Adrenal gland (tissue), 5 donors: ENCODE measurements around the gene C10orf67.

Experiments used
- CTCF ChIP-seq, 6 experiments: fragments of 450-650 bp in 4 of 6; fragments of 200-600 bp in 2 of 6; sonication (generic) in 1 of 6; IDR thresholded peaks; 1 replicate in 5 of 6; 2 replicates in 1 of 6; pipeline versions ENCODE4 v1.5.1 to v1.8.0; 2016 to 2021; ENCODE audit warnings: antibody characterized with exemption in 6 of 6, mild to moderate bottlenecking in 2 of 6, moderate library complexity in 1 of 6
- POLR2A ChIP-seq, 2 donors: fragments of 450-650 bp; IDR thresholded peaks; one replicate each; pipeline ENCODE4 v1.6.1; 2017; ENCODE audit warnings: antibody characterized with exemption in 2 of 2, mild to moderate bottlenecking in 2 of 2, moderate library complexity in 1 of 2
- donor health status: DM: no; HTN: no; CAD: no.

- TF ChIP-seq POLR2A (IDR thresholded peaks at IDR 0.05) (no peak), CTCF (IDR thresholded peaks at IDR 0.05) (no peak)
These were observed 189.4 kb downstream of the C10orf67 start for GRCh38 chr10:23155169-23155568.
